HG02623 (cell line): ENCODE data around the gene HDGFL3.
A peak's percentile ranks its signal among the peaks of the same experiment; 100 is the strongest.

Experiments used
- ATAC-seq: cut with Tn5 transposase; IDR thresholded peaks from one replicate; pipeline ENCODE4 v1.9.1; 2021; ENCODE audit warnings: moderate library complexity; ENCODE audit not compliant: unreplicated experiment

HDGFL3 gene

DNA sequence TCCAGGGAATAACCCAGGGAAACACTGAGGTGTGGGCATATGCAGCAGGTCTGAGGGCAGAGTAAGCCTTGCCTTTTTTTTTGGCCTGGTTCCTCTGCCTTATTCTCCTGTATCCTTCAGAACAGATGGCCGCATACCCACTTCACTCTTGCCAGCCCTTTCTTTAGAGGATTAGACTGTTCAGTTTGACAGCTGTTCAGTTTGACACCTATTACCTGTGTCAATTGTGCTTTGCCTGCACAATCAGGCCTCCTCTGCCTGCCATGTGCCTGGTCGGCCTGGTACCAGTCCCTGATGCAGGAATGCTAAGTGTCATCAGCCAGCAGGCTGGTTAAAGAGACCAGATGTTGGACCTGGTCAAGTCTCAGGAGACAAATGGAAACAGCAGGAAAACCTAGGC lies 77.8 kb downstream of the HDGFL3 start:
- ATAC-seq = no peak

DNA sequence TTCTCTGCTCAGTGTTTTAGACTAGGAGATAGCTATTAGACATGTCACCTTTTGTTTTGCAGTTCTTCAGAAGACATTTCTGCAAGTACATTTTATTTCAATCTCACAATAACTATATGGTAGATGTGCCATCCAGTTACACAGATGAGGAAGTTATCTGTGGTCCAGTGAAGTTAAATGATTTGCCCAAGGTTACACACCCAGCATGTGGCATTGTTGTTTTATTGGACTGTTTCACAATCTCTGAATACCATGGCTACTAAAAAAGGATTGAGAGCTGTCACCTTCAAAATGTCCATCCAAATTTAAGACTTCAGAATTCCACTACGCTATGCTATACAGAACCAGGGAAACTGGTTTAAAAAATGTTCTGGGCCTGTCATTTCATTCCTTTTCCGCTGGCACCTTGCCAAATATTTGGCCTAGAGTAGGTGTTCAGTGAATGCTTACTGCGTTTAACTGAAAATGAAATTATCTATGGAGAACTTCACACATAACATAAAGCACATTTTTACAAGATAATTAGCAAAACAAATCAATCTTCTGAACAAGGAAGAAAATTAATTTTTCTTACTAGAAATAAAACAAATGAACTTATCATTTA lies 80.0 kb downstream of the HDGFL3 start:
- ATAC-seq = no peak

DNA sequence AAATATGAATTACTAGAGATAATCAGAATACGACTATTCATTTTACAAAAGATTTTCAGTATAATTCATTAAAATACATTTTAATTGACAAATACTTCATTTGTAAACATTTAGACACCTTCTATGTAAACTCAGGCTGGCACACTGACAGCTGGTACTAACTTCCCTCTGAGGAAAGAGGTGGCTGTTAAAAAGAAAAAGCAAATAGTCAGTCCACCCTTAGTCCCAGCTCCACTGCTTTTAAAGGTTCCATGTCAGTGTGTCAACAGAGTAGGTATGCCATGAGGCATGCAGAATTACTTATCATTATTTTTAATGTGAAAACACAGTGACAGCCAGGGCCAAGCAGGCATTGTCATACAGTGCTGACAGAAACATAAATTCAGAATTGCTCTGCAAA lies 84.1 kb downstream of the HDGFL3 start:
- ATAC-seq = no peak

DNA sequence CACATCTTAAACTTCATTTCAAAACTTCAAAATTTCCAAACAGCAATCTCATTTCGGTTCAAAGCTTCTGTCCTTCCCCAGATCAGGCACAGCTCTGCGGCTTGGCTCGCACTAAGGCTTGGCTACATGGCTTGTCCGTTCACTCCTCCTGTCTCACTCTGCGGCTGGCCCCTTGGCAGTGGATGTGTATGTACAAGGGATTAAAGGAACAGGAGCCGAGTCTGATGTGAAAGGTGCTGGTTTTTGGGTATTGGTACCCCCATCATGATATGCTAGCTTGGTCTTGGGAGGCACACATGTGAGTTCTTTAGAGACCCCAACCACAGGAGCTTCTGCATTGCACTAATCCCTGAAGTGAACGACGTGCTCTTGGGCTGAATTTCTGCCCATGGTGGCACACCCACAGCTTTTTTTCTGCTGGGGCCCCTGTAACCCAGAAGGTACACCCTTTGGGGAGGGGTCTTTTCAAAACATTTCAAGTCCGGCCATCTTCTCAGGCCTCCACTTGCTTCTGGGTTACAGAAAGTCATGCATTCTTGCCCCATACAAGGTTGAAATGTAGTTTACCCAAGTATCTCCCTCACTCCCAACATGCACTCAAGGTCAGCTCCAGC lies 87.5 kb downstream of the HDGFL3 start:
- ATAC-seq = no peak

DNA sequence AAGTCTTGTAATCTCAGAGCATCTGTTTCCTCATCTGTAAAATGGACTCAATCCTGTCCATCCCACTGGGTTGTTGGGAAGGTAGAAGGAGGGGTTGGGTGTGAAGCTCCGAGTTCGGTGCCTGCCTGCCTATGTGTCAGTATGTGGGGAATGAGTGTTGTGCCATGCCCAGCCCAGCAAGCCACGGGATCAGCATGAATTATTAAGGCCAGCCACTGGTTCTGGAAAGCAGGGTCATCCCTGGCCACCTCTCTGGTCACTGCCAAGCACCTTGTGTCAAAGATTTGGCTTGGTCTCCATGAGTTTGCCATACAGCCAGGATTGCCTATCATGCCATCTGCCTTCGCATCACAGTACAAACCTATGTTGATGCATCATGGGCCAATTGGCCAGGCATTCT lies 88.7 kb downstream of the HDGFL3 start:
- no peak for ATAC-seq

DNA sequence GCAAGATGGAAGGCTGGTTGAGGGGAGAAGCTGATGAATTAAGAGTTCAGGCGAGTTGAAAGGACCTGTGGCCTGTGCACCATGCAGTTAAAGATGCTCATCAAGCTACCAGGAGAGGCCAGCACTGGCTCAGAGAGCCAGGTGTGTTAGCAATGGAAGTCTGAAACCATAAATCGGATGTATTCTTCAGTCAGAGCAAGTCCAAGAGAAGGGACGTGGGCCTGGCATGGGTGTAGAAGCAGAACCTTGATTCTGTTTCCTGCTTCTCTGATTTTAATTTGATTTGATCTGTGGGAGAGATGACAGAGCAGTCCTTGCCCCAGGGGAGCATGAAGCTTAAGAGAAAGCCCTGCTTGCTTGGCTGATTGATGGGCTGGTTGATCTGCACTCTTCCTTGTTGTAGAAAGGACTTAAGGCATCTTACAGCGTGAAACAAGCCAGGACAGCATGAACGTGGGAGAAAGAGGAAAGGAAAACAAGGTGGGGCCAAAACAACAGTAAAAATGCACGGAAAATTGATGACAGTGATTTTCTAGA lies 89.3 kb downstream of the HDGFL3 start:
- ATAC-seq = no peak

DNA sequence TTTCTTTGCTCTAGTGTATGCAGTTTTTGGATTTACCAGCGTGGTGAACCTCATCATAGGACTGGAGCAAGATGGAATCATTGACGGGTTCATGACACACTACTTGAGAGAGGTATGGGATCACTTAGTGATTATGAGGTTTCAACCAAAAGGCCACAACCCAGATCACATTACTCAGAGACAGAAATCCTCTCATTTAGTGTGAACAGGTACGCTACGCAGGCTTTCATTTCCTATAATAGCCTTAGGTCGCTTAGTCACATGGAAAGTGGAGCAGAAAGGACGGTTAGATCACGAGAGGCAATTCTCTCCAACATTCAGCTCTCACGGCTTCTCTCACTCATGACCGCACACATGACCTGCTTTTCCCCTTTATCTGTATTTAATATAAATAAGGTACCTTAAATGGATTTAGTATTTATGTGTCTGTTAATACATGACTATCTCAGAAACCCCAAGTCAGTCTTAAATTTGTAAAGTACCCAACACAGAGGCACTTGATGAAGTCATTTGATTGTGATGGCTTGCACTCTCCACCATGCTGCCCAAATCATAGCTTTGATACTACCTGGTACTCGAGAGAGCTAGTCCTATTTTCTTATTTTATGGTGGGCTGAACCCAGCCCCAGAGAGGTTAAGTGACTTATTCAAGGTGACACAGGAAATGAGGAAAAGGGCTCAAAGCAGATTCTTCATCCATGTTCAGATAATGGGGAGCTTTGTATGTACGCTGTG lies 91.6 kb downstream of the HDGFL3 start:
- no peak for ATAC-seq

DNA sequence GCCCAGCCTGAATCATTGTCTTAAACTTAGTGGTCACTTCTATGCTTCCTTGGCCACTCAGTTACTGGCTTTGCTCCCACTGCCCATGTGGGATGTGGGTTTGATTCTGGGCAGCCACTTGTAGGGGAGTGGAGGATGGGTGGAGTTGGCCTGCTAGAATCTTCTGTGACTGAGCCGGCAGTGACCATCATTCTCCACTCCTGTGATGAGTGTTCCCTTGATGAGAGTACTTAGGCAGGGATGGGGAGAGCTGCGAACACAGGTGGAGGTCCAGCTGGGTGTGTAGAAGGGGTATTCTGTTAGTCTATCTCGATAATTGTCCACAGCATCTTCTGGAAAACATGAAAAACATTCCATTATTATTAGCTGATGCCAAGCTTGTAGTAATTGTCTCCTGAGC lies 92.2 kb downstream of the HDGFL3 start:
- ATAC-seq = no peak

DNA sequence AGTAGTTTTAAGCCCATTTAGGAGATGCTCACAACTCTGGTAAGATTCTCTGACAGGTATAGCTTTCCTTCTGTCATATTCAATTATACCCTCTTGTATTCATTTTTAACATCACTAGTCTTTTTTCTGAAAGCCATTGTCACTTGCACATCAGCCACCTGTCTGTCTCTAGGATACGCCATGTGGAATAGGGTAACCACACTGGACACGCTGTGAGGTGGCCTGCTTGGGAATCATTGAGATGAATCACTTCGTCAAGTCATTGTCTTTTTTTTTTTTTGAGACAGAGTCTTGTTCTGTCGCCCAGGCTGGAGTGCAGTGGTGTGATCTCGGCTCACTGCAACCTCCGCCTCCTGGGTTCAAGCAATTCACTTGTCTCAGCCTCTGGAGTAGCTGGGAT lies 92.8 kb downstream of the HDGFL3 start:
- ATAC-seq = no peak

DNA sequence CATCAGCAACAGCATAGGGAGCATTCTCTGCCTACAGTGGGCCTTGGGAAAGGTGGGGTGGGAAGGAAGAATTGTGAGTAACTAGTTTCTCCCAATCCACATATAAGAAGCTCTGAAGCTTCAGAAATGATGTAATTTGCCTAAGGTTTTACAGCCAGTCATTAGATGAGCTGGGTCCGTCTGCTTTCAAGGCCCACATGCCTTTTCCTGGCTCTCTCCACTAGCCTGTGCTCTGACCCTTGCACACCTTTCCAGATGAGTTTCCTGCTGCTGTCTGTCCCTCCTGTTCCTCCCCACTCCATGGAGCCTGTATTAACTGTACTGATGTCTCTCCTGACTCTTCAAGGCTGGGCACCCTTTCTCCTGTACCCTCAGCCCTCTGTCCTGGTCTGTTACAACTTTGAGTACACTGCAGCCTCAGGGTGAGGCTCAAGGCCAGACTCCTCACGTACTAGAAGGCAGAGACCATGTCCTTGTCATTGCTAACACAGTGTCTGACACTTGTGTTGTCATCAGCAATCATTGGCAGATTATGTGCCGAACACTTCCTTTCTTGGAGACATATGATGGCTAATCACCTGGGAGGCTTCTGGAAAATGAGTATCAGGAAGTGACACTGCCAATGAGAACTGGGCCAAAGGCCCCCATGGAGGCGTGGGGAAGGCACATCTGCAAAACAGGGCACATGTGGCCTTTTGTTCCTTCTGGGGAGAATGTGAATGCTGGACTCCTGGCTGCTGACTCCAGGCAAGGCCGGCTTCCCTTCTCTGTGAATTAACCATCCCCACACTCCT lies 93.5 kb downstream of the HDGFL3 start:
- ATAC-seq = no peak

DNA sequence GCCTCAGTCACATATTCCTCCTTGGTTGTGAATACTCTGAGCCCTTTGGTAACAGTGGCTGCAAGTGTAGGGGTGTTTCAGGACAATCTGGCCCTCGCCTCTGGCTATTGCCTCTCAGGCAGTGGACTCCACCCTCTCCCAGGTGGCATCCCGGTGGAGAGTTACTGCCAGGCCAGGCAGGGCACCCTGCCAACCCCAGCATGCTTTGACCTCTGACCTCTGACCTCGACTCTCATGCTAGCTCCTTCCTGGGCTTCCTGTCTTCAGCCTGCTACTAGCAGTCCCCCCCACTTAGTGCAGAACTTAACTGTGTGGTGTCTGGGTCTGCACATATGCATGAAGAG lies 94.7 kb downstream of the HDGFL3 start:
- no peak for ATAC-seq

DNA sequence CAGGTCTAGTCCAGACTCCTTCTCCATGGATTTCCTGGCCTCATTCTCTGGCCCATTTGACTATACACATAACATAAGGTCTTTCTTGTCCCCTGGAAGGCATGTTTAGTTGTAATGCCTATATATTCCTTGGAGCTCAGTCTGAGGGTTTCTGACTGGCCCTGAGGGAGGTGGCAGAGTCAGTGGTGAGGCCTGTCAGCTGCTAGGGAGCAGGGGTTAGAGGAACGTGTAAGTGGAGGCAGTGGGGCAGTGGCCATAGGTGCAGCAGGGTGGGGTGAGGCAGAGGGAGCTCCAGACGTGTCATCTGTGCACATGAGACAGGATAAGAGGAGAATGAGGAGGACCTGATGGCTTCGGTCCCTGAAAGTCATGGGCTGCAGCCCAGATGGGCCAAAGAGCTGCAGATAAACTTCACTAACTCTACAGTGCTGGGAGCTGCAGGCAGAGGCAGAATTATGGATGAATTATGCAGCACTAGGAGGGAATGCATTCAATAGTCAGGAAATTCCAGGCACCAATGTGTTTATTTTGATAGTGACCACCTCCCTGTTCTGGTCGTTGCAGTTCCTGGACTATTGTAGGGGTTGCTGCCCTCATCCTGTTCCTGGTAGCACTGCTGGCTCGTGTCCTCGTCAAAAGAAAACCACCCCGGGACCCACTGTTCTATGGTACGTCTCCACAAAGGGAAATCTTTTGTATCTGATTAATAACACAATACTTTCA lies 95.2 kb downstream of the HDGFL3 start:
- no peak for ATAC-seq

DNA sequence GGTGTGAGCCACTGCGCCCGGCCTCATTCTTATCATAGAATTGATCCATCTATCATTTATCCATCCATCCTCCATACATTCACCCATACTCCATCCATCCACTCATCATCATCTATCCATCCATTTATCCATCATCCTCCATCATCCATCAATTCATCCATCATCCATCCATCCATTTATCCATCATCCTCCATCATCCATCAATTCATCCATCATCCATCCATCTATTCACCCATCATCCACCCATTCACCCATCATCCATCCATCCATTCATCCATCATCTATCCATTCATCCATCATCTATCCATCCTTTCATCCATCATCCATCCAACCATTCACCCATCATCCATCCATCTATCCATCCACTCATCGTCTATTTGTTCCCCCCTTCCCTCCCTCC lies 96.5 kb downstream of the HDGFL3 start:
- no peak for ATAC-seq

DNA sequence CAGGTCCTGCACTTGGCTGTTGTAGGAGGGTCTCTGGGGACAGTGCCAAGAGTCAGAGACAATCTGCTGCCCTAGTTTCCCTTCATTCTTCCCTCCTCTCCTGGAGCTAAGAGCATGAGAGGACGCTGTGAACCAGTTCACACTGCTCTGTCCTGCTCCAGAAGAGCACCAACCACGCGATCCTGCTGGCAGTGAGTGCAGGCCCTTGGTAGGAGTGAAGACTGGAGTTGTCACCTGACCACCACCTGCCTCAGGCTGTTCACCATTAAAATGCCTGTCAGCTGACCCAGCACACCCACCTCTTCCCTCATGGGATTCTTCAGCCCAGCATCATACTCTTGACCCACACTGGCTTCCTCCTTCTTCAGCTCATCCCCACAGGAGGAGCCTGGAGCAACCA lies 97.2 kb downstream of the HDGFL3 start:
- no peak for ATAC-seq

DNA sequence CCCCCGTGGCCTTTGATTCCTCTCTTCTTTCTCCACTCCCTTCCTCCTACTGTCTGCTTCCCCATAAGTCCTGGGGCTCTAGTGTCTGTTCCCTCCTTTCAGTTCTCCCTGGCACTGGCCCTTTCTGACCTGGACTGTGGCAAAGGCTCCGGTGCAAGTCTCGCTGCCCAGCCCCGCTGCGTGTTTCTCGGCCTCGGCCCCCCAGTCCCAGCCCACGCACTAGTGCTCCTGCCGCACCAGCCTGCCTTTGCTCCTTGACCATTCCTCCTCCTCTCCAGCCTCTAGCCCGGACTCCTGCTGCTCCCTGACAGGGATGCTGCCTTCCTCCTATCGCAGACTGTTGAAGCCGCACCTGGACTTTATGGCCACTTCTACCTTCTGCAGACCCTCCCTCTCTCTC lies 98.1 kb downstream of the HDGFL3 start:
- no peak for ATAC-seq

DNA sequence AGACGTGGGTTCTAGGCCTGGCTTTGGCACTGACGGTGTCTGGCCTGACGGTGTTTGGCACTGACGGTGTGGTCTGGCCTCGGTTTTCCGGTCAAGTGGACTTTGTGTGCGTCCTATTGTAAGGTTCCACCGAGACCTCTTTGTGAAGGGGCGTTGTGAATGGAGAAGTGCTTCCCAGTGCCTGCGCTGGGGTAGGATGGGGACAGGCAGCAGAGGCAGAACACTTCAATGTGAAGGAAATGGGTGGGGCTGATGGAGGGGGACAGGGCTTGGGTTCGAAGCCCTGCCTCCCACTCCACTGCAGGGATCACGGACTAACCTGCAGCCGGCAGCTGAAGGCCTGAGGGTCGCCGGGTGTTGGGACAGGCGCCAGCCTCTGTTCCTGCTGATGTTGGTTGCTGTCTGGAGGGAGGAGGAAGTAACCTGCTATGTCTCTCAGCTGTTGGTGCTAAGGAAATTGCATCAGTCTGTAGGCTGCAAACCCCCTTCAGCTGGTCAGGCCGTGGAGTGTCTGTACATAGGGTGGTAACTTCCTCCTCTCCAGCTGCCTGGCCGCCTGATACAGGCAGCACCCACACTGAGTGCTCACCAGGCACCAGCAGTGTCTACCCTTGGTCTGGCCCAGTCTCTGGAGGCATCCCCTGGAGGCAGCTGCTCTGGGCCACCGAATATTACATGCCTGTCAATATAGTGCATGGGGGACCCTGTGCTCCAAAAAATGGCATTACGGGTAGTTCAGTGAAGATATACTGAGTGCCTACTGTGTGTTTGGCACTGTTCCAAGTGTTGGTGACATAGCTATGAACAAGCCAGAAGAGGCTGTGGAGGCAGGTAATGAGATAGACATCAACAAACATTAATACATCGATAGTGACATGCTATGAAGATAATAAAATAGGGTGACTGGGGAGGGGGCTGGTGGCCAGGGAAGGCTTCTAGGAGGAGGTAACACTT lies 99.1 kb downstream of the HDGFL3 start:
- ATAC-seq = peak; percentile 62

DNA sequence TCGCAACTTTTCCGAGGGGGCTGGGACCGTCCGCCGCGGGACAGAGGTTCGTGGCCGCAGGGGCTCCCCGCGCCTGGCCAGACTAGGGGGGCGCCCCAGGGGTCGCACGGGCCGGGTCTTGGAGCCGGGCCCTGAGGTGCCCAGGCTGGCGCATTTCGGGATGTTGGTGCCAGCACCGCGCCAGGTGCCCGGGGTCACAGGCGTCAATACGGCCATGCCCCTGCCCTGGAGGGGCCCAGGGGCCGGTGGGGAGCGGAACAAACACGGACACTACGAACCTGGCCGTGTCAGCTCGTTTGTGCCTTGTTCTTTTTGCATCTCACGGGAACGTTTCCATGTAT lies 99.8 kb downstream of the HDGFL3 start:
- ATAC-seq = no peak

DNA sequence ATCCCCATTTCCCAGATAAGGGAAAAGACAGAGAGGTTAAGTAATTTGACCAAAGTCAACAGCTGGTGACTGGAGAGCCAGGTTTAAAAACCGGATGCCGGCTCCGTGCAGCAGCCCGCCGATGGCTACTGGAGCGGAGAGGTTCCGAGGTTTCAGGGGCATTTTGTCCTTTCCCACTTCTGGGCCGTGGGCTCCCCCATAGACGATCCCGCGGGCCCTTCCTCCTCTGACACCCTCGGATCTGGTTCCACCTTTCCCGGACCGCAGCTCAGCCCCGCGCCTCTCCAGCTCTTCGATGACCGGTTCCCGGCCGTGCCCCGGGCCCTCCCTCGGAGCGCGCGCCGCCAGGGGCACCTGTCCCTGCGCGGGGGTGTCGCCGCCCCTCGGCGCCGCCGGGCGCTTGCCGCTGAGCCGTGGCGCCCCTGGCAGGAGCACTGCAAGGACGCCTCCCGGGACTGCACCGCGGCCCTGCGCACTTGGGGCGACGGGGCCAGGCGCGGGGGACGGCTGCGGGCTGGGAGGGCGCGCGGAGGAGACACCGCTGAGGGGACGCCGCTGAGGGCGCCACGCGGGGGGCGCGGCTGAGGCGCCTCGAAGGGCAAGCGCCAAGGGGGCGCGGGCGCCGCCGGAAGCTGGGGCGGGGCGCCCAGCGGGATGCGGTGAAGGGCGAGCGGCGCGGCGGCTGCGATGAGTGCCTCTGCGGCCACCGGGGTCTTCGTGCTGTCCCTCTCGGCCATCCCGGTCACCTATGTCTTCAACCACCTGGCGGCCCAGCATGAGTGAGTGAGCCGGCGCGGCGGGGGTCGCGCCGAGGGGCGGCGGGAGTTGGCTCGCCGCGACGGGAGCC lies 100.4 kb downstream of the HDGFL3 start, which contains the start of gene TM6SF1:
Gene TM6SF1 (plus strand): TSS at position 652 of the 847 bp plus-strand sequence. CDS start 36 bp downstream, at position 688.
- no peak for ATAC-seq

DNA sequence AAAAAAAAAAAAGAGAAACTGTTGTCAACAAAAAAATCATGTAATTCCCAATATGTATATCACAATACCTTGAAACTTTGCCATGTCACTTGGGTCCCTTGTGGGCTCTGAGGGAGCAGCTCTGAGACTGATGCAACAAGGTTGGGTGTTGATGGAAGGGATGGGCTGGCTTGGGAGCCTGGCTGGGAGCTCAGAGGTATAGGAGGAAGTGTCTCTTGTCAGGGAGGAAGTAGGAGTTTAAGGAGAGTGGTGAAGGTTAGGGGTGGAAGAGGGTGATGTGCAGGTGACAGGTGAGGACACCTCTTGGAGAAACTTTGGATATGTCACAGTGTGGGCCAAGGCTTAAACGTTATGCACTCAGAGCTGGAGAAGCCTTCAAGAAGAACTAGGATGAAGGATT lies 102.2 kb downstream of the HDGFL3 start:
- no peak for ATAC-seq
